ENCODE data around the gene TAF11L12. TPM values are rescaled to one million over a fixed set of nuclear protein-coding genes. Genes with fewer than 3 reads are reported as not detected.

TAF11L12 gene
- total and polyA plus RNA-seq, 2 of the 8 experiments (the other 6 are each of a cell fraction or from before 2014, with no cell fraction given) = not detected

Small RNA genes lying within 50 kb of the gene (small RNA-seq; reads per million reads assigned to genes)
- gene AC233724.1 (ENCODE audit: insufficient read depth) = not detected
- not detected for gene AC233724.2 (ENCODE audit: insufficient read depth)
- not detected for gene AC233724.3 (ENCODE audit: insufficient read depth)
- not detected for gene AC233724.4 (ENCODE audit: insufficient read depth)
- not detected for gene AC233724.6 (ENCODE audit: insufficient read depth)
- not detected for gene AC233724.7 (ENCODE audit: insufficient read depth)

Other genes with a start within 250 kb of the TAF11L12 start
- gene TAF11L2, start 112.2 kb upstream of the TAF11L12 start, total RNA-seq (2021; fragmentation: NEBNext Ultra II Directional; extraction: Animal tissue kit (Norgen Biotek cat#: 25700)) = not detected in 2 replicates
- not detected in 2 replicates for gene TAF11L2, start 112.2 kb upstream of the TAF11L12 start, polyA plus RNA-seq (2011; rRNA removed)
- not detected in 2 replicates for gene TAF11L3, start 92.0 kb upstream of the TAF11L12 start, total RNA-seq (2021; fragmentation: NEBNext Ultra II Directional; extraction: Animal tissue kit (Norgen Biotek cat#: 25700))
- not detected in 2 replicates for gene TAF11L3, start 92.0 kb upstream of the TAF11L12 start, polyA plus RNA-seq (2011; rRNA removed)
- not detected in 2 replicates for gene TAF11L4, start 88.6 kb upstream of the TAF11L12 start, total RNA-seq (2021; fragmentation: NEBNext Ultra II Directional; extraction: Animal tissue kit (Norgen Biotek cat#: 25700))
- gene TAF11L4, start 88.6 kb upstream of the TAF11L12 start, polyA plus RNA-seq (2011; rRNA removed) = not detected in 2 replicates
- not detected in 2 replicates for gene TAF11L5, start 85.2 kb upstream of the TAF11L12 start, total RNA-seq (2021; fragmentation: NEBNext Ultra II Directional; extraction: Animal tissue kit (Norgen Biotek cat#: 25700))
- not detected in 2 replicates for gene TAF11L5, start 85.2 kb upstream of the TAF11L12 start, polyA plus RNA-seq (2011; rRNA removed)
- not detected in 2 replicates for gene TAF11L6, start 81.7 kb upstream of the TAF11L12 start, total RNA-seq (2021; fragmentation: NEBNext Ultra II Directional; extraction: Animal tissue kit (Norgen Biotek cat#: 25700))
- not detected in 2 replicates for gene TAF11L6, start 81.7 kb upstream of the TAF11L12 start, polyA plus RNA-seq (2011; rRNA removed)
- not detected in 2 replicates for gene TAF11L7, start 24.6 kb upstream of the TAF11L12 start, total RNA-seq (2021; fragmentation: NEBNext Ultra II Directional; extraction: Animal tissue kit (Norgen Biotek cat#: 25700))
- not detected in 2 replicates for gene TAF11L7, start 24.6 kb upstream of the TAF11L12 start, polyA plus RNA-seq (2011; rRNA removed)
- not detected in 2 replicates for gene TAF11L8, start 19.4 kb upstream of the TAF11L12 start, total RNA-seq (2021; fragmentation: NEBNext Ultra II Directional; extraction: Animal tissue kit (Norgen Biotek cat#: 25700))
- not detected in 2 replicates for gene TAF11L8, start 19.4 kb upstream of the TAF11L12 start, polyA plus RNA-seq (2011; rRNA removed)
- gene TAF11L9, start 16.0 kb upstream of the TAF11L12 start, total RNA-seq (2021; fragmentation: NEBNext Ultra II Directional; extraction: Animal tissue kit (Norgen Biotek cat#: 25700)) = not detected in 2 replicates
- not detected in 2 replicates for gene TAF11L9, start 16.0 kb upstream of the TAF11L12 start, polyA plus RNA-seq (2011; rRNA removed)
- not detected in 2 replicates for gene TAF11L10, start 12.6 kb upstream of the TAF11L12 start, total RNA-seq (2021; fragmentation: NEBNext Ultra II Directional; extraction: Animal tissue kit (Norgen Biotek cat#: 25700))
- gene TAF11L10, start 12.6 kb upstream of the TAF11L12 start, polyA plus RNA-seq (2011; rRNA removed) = not detected in 2 replicates
- gene TAF11L11, start 6.2 kb upstream of the TAF11L12 start, total RNA-seq (2021; fragmentation: NEBNext Ultra II Directional; extraction: Animal tissue kit (Norgen Biotek cat#: 25700)) = not detected in 2 replicates
- gene TAF11L11, start 6.2 kb upstream of the TAF11L12 start, polyA plus RNA-seq (2011; rRNA removed) = not detected in 2 replicates
- not detected in 2 replicates for gene TAF11L13, start 21.7 kb downstream of the TAF11L12 start, total RNA-seq (2021; fragmentation: NEBNext Ultra II Directional; extraction: Animal tissue kit (Norgen Biotek cat#: 25700))
- gene TAF11L13, start 21.7 kb downstream of the TAF11L12 start, polyA plus RNA-seq (2011; rRNA removed) = not detected in 2 replicates
- not detected in 2 replicates for gene TAF11L14, start 24.1 kb downstream of the TAF11L12 start, total RNA-seq (2021; fragmentation: NEBNext Ultra II Directional; extraction: Animal tissue kit (Norgen Biotek cat#: 25700))
- not detected in 2 replicates for gene TAF11L14, start 24.1 kb downstream of the TAF11L12 start, polyA plus RNA-seq (2011; rRNA removed)

All from H1 (cell line).